Prostate gland (tissue), 2 donors: ENCODE data around the gene GZMA.

ENCODE experiments used
- POLR2A ChIP-seq: fragments of 450-650 bp; IDR thresholded peaks from one replicate; pipeline ENCODE4 v1.6.1; 2016; ENCODE audit warnings: antibody characterized with exemption, mild to moderate bottlenecking
- POLR2AphosphoS5 ChIP-seq: sonication (generic); formaldehyde crosslinking; IDR thresholded peaks from one replicate; pipeline ENCODE4 v1.6.1; 2017; ENCODE audit warnings: antibody characterized with exemption
- TF ChIP-seq, protein P1 (sequence below), 4 experiments: fragments of 200-600 bp in 2 of 4; fragments of 450-650 bp in 2 of 4; sonication (generic) in 2 of 4; IDR thresholded peaks; 1 replicate in 3 of 4; 2 replicates in 1 of 4; pipeline ENCODE4 v1.5.1; 2016 to 2019; ENCODE audit warnings: antibody characterized with exemption in 4 of 4, mild to moderate bottlenecking in 2 of 4, moderate library complexity in 2 of 4

DNA sequence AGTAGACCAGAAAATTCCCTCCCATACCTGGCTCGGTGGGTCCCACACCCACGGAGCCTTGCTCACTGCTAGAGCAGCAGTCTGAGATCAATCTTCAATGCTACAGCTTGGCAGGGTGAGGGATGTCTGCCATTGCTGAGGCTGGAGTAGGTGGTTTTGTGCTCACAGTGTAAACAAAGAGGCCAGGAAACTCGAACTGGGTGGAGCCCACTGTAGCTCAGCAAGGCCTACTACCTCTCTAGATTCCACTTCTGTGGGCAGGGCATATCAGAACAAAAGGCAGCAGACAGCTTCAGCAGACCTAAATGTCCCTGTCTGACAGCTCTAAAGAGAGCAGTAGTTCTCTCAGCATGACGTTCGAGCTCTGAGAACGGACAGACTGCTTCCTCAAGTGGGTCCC, 5.6 kb upstream of the GZMA start:
- TF ChIP-seq, protein P1, sequence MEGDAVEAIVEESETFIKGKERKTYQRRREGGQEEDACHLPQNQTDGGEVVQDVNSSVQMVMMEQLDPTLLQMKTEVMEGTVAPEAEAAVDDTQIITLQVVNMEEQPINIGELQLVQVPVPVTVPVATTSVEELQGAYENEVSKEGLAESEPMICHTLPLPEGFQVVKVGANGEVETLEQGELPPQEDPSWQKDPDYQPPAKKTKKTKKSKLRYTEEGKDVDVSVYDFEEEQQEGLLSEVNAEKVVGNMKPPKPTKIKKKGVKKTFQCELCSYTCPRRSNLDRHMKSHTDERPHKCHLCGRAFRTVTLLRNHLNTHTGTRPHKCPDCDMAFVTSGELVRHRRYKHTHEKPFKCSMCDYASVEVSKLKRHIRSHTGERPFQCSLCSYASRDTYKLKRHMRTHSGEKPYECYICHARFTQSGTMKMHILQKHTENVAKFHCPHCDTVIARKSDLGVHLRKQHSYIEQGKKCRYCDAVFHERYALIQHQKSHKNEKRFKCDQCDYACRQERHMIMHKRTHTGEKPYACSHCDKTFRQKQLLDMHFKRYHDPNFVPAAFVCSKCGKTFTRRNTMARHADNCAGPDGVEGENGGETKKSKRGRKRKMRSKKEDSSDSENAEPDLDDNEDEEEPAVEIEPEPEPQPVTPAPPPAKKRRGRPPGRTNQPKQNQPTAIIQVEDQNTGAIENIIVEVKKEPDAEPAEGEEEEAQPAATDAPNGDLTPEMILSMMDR (IDR thresholded peaks at IDR 0.05): no peak
- no peak for TF ChIP-seq POLR2A
- TF ChIP-seq POLR2AphosphoS5: no peak
